ENCODE results near the gene ZNF438. TPM values are rescaled to one million over a fixed set of nuclear protein-coding genes. Genes with fewer than 3 reads are reported as not detected.

Gene ZNF438
- total RNA-seq, 1 experiment from 2014 or later = 2.2 TPM

DNA sequence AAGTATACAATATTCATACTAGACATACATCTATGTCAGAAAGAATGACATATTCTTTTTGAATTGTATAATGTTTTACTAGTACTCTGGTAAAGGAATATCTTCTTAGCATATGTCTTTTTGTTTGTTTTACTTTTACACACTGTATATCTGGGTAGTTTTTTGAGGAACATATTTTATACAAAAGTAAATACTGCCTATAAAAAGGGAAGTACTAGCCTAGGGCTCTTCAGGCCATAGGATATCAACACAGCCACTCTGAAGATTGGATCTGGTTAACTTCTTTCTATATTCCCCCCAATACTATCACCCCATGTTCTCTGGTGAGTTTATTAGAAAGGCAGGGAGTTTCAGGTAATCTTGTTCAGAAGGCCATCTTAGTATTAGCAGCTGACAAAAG lies 134.6 kb downstream of the ZNF438 start:
- Histone ChIP-seq H3K4me1 (no peaks in the 10 kb centered on the region), H3K9me3 (replicated peaks) (no peaks in the 10 kb centered on the region), H3K27ac (no peak overlapping the region), H3K4me3 (no peak overlapping the region), H3K27me3 (no peaks in the 10 kb centered on the region), H3K36me3 (no peaks in the 10 kb centered on the region)
- DNase-seq = no peak

DNA sequence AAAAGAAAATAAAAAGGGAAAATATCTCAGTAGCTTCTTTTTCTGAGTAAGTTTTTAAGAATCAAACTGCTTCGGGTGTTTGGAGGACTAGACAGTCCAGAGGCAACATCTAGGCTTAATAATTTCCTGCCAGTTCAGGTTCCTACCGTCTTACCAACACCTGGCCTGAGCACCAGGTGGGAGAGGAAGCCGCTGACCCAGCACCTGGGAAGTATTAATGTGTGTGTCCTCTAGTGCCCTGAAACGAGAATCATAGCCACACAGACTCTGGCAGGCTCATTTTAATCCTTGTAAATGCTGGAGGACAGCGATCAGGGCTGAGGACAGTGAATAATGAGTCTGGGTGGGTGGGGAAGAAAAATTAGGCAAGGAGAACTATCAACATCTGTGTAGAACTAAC lies 137.4 kb downstream of the ZNF438 start:
- no peak for DNase-seq
- H3K27ac ChIP-seq = no peak overlapping the region
- H3K9me3 ChIP-seq (replicated peaks) = no peaks in the 10 kb centered on the region
- H3K4me3 ChIP-seq = no peak overlapping the region
- H3K27me3 ChIP-seq = no peaks in the 10 kb centered on the region
- no peaks in the 10 kb centered on the region for H3K36me3 ChIP-seq
- no peaks in the 10 kb centered on the region for H3K4me1 ChIP-seq

DNA sequence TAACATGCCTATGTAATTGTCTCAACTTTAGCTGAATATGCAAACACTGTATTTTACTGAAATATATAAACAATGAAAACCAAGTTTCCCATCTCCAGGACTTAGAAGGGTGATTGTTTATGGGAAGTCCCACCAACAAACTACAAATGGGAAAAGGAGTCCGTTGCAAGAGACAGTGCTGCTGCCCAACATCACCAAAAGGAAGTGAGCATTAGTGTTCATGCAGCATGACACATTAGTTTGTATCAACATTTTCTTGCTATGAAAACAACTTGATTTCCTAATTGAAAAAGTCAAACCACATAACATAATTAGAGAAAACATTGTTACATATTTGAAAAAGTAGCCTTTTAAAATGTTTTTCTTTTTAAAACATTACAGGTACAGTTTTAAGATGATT lies 138.5 kb downstream of the ZNF438 start:
- no peaks in the 10 kb centered on the region for H3K4me1 ChIP-seq
- no peak overlapping the region for H3K4me3 ChIP-seq
- no peaks in the 10 kb centered on the region for H3K9me3 ChIP-seq (replicated peaks)
- no peaks in the 10 kb centered on the region for H3K27me3 ChIP-seq
- DNase-seq = no peak
- no peaks in the 10 kb centered on the region for H3K36me3 ChIP-seq
- H3K27ac ChIP-seq = no peak overlapping the region

DNA sequence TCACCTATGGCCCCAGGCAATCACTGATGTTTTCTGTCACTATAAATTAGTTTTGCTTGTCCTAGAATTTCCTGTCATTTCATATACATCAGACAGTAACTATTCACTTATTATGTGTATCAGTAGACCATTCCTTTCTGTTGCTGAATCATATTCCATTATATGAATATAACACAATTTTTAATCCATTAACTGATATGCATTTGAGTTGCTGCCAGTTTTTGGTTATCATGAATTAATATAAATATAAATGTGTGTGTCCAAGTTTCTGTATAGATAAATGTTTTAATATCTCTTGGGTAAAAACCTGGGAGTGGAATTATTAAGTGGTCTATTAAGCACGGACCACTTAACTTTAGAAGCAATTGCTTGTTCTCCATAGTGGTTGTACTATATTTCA lies 143.8 kb downstream of the ZNF438 start:
- Histone ChIP-seq H3K27me3 (no peaks in the 10 kb centered on the region), H3K4me3 (no peak overlapping the region), H3K9me3 (replicated peaks) (no peaks in the 10 kb centered on the region; the same call in 1 of the 2 replicates), H3K27ac (no peak overlapping the region), H3K4me1 (no peaks in the 10 kb centered on the region), H3K36me3 (no peaks in the 10 kb centered on the region)
- no peak for DNase-seq

DNA sequence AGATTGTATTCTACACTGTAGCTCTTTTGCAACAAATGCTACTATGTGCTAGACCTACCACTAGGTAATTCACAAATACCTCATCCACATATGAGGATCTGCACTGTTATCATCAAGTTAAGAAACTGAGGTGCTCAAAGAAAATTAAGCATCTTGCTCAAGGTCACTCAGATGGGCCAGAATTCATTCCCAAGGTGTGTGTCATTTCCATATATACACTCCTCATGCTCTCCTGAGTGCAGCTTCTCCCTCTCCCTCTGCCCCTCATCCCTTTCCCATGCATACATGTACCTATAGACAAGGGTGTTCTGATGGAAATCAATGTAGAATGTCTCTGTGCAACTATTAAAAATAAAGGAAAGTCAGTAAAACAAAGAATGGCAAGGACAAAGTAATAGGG lies 146.2 kb downstream of the ZNF438 start:
- no peak for DNase-seq
- Histone ChIP-seq H3K27ac (no peak overlapping the region), H3K27me3 (no peaks in the 10 kb centered on the region), H3K9me3 (replicated peaks) (no peaks in the 10 kb centered on the region; the same call in 1 of the 2 replicates), H3K36me3 (no peaks in the 10 kb centered on the region), H3K4me1 (no peaks in the 10 kb centered on the region), H3K4me3 (no peak overlapping the region)

DNA sequence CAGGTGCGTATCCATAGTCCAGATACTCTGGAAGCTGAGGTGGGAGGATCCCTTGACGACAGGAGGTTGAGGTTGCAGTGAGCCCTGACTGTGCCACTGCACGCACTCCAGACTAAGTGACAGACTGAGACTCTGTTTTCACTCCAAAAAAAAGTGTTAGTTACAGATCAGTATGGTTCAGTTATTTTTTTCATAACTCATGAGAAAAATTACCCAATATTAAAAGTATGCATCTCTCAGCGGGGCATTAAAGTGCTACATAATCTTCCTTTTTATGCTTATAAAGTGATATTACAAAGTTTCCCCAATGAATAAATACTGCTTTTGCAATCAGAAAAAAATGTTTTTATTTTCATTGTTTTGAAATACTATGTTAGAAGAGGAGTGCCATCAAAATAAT lies 147.9 kb downstream of the ZNF438 start:
- no peak for DNase-seq
- no peaks in the 10 kb centered on the region for H3K4me1 ChIP-seq
- H3K27me3 ChIP-seq = no peaks in the 10 kb centered on the region
- H3K36me3 ChIP-seq = no peaks in the 10 kb centered on the region
- no peaks in the 10 kb centered on the region; the same call in 1 of the 2 replicates for H3K9me3 ChIP-seq (replicated peaks)
- H3K4me3 ChIP-seq = no peak overlapping the region
- H3K27ac ChIP-seq = no peak overlapping the region

DNA sequence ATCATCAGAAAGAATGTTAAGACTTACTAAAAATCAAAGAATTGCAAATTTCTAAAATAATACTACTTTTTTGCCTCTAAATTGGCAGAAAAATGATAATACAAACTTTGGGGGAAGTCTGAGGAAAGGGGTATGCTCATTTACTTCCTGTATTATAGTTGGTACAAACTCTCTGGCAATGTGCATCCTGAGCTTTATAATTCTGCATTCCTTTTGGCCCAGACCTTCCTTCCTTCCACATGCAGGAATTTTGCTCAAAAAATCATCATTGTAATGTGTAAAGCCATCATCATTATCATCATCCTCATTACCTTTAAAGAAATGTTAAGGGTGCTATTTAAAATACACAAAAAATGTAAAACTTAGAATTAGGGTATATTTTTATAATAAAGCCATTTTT lies 148.5 kb downstream of the ZNF438 start:
- DNase-seq = no peak
- H3K27ac ChIP-seq = no peak overlapping the region
- no peaks in the 10 kb centered on the region for H3K36me3 ChIP-seq
- H3K9me3 ChIP-seq (replicated peaks) = no peaks in the 10 kb centered on the region; the same call in 1 of the 2 replicates
- H3K4me1 ChIP-seq = no peaks in the 10 kb centered on the region
- no peak overlapping the region for H3K4me3 ChIP-seq
- no peaks in the 10 kb centered on the region for H3K27me3 ChIP-seq

DNA sequence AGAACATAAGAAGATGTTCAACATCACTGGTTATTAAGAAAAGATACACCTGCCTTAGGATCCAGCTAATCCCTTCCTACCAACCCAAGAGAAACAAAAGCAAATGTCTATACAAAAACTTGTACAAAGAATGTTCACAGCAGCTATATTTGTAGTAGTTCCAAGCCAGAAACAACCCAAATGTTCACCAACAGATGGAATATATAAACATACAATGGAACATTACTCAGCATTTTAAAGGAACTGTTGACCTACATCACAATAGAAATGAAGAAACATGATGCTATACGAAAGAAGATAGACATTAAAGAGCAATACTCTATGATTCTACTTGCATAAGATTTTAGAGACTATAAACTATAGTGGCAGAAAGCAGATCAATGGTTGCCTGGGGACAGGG lies 149.4 kb downstream of the ZNF438 start:
- no peaks in the 10 kb centered on the region for H3K4me1 ChIP-seq
- H3K9me3 ChIP-seq (replicated peaks) = no peaks in the 10 kb centered on the region; the same call in 1 of the 2 replicates
- no peak for DNase-seq
- H3K36me3 ChIP-seq = no peaks in the 10 kb centered on the region
- H3K27ac ChIP-seq = no peak overlapping the region
- no peak overlapping the region for H3K4me3 ChIP-seq
- no peaks in the 10 kb centered on the region for H3K27me3 ChIP-seq

DNA sequence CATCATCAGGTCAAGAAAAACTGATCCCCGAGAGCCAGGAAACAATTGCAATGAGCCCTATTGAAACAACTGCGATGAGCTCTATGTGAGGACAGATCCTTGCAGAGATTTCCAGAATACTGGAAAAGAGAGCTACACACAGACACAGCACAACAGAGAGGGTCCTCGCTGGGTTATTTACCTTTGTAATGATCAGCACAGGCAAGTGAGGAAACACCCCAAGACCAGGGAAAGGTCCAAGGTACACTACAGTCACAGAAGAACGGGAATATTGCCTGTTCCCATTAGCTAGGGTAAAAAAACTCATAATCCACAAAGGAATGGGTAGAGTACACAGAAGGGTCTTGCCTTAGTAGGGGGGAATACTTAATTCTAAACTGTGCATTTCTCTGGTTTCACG lies 152.7 kb downstream of the ZNF438 start:
- H3K4me1 ChIP-seq = no peaks in the 10 kb centered on the region
- H3K27ac ChIP-seq = no peak overlapping the region
- no peaks in the 10 kb centered on the region for H3K27me3 ChIP-seq
- H3K36me3 ChIP-seq = no peaks in the 10 kb centered on the region
- no peak overlapping the region for H3K4me3 ChIP-seq
- H3K9me3 ChIP-seq (replicated peaks) = no peaks in the 10 kb centered on the region
- no peak for DNase-seq

DNA sequence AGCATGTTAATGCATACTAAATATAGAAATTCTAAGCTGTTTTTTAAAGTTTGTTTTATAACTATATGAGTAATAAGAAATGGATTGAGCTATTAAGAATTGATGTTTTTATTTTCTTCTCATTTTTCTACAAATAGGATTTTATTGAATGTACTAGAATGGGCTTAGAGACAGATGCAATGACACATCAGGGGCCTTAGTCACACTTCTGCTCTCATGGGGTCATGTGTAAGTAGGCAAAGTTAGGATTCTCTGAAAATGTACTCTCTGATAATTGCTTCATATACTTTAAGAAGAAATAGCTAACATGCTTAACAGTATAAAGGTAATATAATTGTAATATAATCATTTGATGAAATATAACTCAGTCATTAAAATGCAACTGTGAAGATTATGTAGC lies 154.6 kb downstream of the ZNF438 start:
- DNase-seq = no peak
- no peaks in the 10 kb centered on the region for H3K27me3 ChIP-seq
- no peaks in the 10 kb centered on the region for H3K9me3 ChIP-seq (replicated peaks)
- H3K4me1 ChIP-seq = peaks cover 12% of the 10 kb centered on the region
- H3K27ac ChIP-seq = no peak overlapping the region
- no peaks in the 10 kb centered on the region for H3K36me3 ChIP-seq
- H3K4me3 ChIP-seq = no peak overlapping the region

DNA sequence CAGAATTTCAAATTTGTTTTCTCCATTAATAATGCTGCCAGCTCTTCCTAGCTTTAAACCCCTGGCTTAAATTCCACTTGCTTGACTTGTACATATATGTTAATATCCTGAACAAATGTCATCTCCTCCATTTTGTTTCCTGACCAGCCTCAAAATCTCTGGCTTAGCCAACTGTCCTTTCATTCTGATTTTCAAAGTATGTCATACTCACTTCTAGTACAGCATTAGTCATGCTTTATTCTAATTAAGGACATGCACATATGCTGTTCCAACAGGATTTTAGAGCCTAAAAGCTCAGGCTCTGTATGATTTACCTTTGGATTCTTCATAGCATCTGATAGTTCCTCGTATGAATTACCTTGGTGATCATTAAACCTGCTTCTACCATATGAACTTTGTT lies 158.3 kb downstream of the ZNF438 start:
- Histone ChIP-seq H3K36me3 (no peaks in the 10 kb centered on the region), H3K4me1 (peaks cover 38% of the 10 kb centered on the region)
- DNase-seq = peak; percentile 29 to 74

DNA sequence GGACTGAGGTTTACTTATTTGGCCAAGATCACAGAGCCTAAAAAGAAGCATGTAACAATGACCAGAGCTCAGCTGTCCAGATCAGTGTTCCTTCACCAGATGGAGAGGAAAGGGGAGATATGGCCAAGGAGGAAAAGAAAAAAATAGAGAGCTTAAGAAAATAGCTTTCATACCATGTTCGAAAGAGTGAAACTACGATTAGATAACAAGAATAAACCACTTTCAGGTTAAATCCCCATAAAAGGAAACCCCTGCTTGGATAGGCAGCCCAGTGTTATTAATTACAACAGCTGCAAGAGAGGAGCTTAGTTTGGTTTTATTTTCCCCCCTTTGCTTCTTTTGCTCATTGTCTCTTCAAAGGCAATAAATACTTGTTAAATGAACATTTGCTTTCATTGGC lies 160.8 kb downstream of the ZNF438 start:
- Histone ChIP-seq H3K27me3 (no peaks in the 10 kb centered on the region), H3K9me3 (replicated peaks) (no peaks in the 10 kb centered on the region), H3K27ac (peak overlapping the region; percentile 84), H3K4me1 (peaks cover 38% of the 10 kb centered on the region), H3K4me3 (peak overlapping the region; percentile 34), H3K36me3 (no peaks in the 10 kb centered on the region)
- peak; percentile 38 to 84 for DNase-seq

More for the DNA sequence above, 158.3 kb downstream of the ZNF438 start:
- Histone ChIP-seq H3K4me3 (no peak overlapping the region), H3K27ac (peak overlapping the region; percentile 86), H3K9me3 (replicated peaks) (no peaks in the 10 kb centered on the region), H3K27me3 (no peaks in the 10 kb centered on the region)

DNA sequence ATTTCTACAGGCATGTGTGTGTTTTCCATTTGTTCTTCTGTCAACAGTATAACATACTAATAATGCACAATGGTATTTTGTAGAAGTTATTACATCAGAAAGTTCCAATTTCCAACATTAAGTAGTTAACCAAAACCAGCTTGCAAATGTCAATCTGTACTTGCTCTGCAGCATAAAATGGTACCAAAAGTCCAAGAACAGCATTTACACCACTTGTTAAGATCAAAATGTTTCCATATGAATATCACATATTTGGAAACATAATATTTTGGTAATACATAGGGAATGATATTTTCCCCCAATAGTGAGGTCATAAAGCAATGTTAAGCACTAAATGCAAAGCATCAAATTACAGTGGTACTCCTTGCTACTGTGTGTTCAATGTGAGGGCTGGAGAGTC lies 162.1 kb downstream of the ZNF438 start:
- peaks cover 38% of the 10 kb centered on the region for H3K4me1 ChIP-seq
- DNase-seq = peak in 1 of 2 experiments; percentile 21

DNA sequence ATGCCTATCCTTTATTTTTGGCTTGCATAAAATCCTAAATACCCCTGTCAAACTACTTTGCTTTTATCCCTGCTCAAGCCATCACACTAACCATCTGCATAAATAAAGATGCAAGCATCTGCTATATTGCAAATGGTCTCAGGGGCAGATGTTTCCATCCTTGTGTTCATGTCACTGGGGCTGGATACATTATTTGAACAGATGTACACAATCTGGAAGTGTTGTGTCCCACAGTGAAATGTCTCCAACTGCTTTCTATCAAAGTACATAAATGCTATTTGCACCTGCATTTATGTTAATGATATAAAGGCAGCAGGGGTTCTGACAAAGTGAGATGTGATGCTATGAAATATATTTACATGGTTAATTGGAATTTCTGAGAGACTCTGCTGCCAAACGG lies 163.1 kb downstream of the ZNF438 start:
- Histone ChIP-seq H3K36me3 (no peaks in the 10 kb centered on the region), H3K4me3 (no peak overlapping the region), H3K27ac (no peak overlapping the region), H3K4me1 (peaks cover 35% of the 10 kb centered on the region), H3K27me3 (no peaks in the 10 kb centered on the region), H3K9me3 (replicated peaks) (no peaks in the 10 kb centered on the region)
- no peak for DNase-seq

More for the DNA sequence above, 162.1 kb downstream of the ZNF438 start:
- Histone ChIP-seq H3K36me3 (no peaks in the 10 kb centered on the region), H3K9me3 (replicated peaks) (no peaks in the 10 kb centered on the region), H3K27ac (no peak overlapping the region), H3K27me3 (no peaks in the 10 kb centered on the region), H3K4me3 (no peak overlapping the region)

DNA sequence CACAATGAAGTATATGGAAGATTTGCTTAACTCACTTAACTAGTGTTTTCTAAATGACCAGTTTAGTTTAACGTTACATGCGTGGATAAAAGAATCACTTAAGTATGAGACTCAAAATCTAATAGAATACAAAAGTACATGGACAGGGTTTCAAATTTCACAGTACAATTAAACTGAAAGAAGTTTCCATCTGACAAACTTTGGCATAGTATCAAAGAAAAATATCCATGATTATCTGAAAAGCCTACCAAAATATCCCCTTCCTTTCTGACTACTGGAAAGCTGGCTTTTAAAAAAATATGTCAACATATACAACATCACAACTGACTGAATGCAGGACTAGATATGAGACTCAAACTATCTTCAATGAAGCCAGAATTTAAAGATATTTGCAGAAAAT lies 164.8 kb downstream of the ZNF438 start:
- Histone ChIP-seq H3K9me3 (replicated peaks) (no peaks in the 10 kb centered on the region), H3K4me1 (peaks cover 30% of the 10 kb centered on the region), H3K36me3 (no peaks in the 10 kb centered on the region), H3K4me3 (no peak overlapping the region), H3K27me3 (no peaks in the 10 kb centered on the region), H3K27ac (no peak overlapping the region)
- no peak for DNase-seq

DNA sequence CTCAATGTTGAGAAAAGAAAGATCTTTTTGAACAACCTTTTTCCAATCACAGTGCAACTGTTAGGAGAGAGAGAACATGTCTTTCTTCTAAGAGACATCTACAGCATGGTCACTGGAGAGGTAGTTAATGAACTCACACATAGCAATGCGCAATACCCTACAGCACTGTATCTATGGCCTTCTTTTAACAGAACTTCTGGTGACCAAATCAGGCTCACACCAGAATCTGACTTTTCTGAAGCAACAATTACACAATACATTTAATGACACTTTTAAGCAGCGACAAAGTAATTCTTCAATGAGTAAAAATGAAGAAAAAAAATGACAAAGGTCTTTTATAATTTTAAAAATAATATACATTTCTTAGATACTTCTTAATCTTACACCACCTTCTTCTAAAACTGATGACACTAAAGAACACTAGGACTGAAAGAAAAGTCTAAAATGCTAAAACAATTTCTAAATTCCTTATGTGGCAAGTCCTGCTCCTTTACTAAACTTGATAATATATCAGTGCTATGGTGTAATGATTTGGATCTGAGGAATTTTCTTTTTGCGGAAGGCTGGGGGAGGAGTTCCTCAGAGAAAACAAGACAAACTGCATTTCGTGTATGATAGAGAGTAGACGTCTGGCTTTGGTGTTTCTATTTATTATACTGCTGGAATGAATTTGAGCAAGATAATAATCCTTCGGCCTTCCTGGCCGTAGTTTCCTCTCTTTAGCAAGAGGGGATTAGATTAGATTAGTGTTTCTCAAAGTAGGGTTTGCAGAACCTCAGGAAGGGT lies 166.3 kb downstream of the ZNF438 start:
- no peaks in the 10 kb centered on the region for H3K9me3 ChIP-seq (replicated peaks)
- H3K27me3 ChIP-seq = no peaks in the 10 kb centered on the region
- no peak for DNase-seq
- H3K27ac ChIP-seq = no peak overlapping the region
- H3K4me3 ChIP-seq = no peak overlapping the region
- H3K4me1 ChIP-seq = peaks cover 21% of the 10 kb centered on the region
- no peaks in the 10 kb centered on the region for H3K36me3 ChIP-seq

All from SJCRH30 (cell line).